SK-N-SH treated with all-trans-retinoic acid at 6 μM for 48 hours (cell line): ENCODE measurements around the gene CHRM4.

ENCODE experiments used
- ATAC-seq: fragments of 200-7000 bp; cut with Tn5 transposase; 3 replicates; pipeline ENCODE4 v1.9.1; 2020; ENCODE audit warnings: mild to moderate bottlenecking, moderate library complexity
- ARNTL ChIP-seq: fragments of 450-650 bp; formaldehyde crosslinking; IDR thresholded peaks from 2 replicates; pipeline ENCODE4 v1.5.0; 2020; ENCODE audit warnings: low read depth, mild to moderate bottlenecking, moderate library complexity, borderline replicate concordance
- BACH2 ChIP-seq: fragments of 250-450 bp; sonication (Bioruptor Pico); IDR thresholded peaks from 2 replicates; pipeline ENCODE4 v1.9.0; 2021; ENCODE audit warnings: mild to moderate bottlenecking, borderline replicate concordance
- CSDC2 ChIP-seq: fragments of 250-450 bp; sonication (Bioruptor Pico); IDR thresholded peaks from 2 replicates; pipeline ENCODE4 v1.5.0; 2020; ENCODE audit warnings: mild to moderate bottlenecking, moderate library complexity
- CSRNP3 ChIP-seq: fragments of 250-450 bp; sonication (Bioruptor Pico); IDR thresholded peaks from 2 replicates; pipeline ENCODE4 v1.5.1; 2021; ENCODE audit warnings: mild to moderate bottlenecking, moderate library complexity
- ESRRG ChIP-seq: fragments of 250-450 bp; sonication (Bioruptor Pico); IDR thresholded peaks from 2 replicates; pipeline ENCODE4 v1.6.1; 2021; ENCODE audit warnings: mild to moderate bottlenecking
- GLIS3 ChIP-seq: fragments of 250-450 bp; sonication (Bioruptor Pico); IDR thresholded peaks from 2 replicates; pipeline ENCODE4 v1.5.0; 2020; ENCODE audit warnings: mild to moderate bottlenecking, moderate library complexity
- ISL1 ChIP-seq: fragments of 250-450 bp; sonication (Bioruptor Pico); IDR thresholded peaks from 2 replicates; pipeline ENCODE4 v2.1.2; 2022; ENCODE audit warnings: mild to moderate bottlenecking, moderate library complexity
- OSR1 ChIP-seq: fragments of 250-450 bp; sonication (Bioruptor Pico); IDR thresholded peaks from 2 replicates; pipeline ENCODE4 v1.8.0; 2022; ENCODE audit warnings: moderate library complexity, mild to moderate bottlenecking, inconsistent platforms
- PATZ1 ChIP-seq: fragments of 250-450 bp; sonication (Bioruptor Pico); IDR thresholded peaks from 2 replicates; pipeline ENCODE4 v1.8.0; 2020; ENCODE audit warnings: mild to moderate bottlenecking, moderate library complexity, borderline replicate concordance
- POU6F1 ChIP-seq: fragments of 250-450 bp; sonication (Bioruptor Pico); IDR thresholded peaks from 2 replicates; pipeline ENCODE4 v1.8.0; 2021; ENCODE audit warnings: low read depth, mild to moderate bottlenecking, moderate library complexity, borderline replicate concordance
- PPARA ChIP-seq: fragments of 250-450 bp; sonication (Bioruptor Pico); IDR thresholded peaks from 2 replicates; pipeline ENCODE4 v1.5.0; 2020; ENCODE audit warnings: mild to moderate bottlenecking, borderline replicate concordance
- SNAI2 ChIP-seq: fragments of 250-450 bp; sonication (Bioruptor Pico); IDR thresholded peaks from 2 replicates; pipeline ENCODE4 v1.5.0; 2020; ENCODE audit warnings: mild to moderate bottlenecking, moderate library complexity
- TCF4 ChIP-seq: fragments of 250-450 bp; sonication (Bioruptor Pico); IDR thresholded peaks from 2 replicates; pipeline ENCODE4 v1.8.0; 2021; ENCODE audit warnings: mild to moderate bottlenecking, moderate library complexity, borderline replicate concordance
- TOX ChIP-seq: fragments of 250-450 bp; sonication (Bioruptor Pico); IDR thresholded peaks from 2 replicates; pipeline ENCODE4 v1.8.0; 2021; ENCODE audit warnings: mild to moderate bottlenecking, moderate library complexity, borderline replicate concordance
- TSHZ2 ChIP-seq: fragments of 250-450 bp; sonication (Bioruptor Pico); IDR thresholded peaks from 2 replicates; pipeline ENCODE4 v1.5.0; 2020; ENCODE audit warnings: mild to moderate bottlenecking, moderate library complexity
- ZC3H10 ChIP-seq: fragments of 250-450 bp; sonication (Bioruptor Pico); IDR thresholded peaks from 2 replicates; pipeline ENCODE4 v1.5.1; 2021; ENCODE audit warnings: mild to moderate bottlenecking, moderate library complexity
- ZFP3 ChIP-seq: fragments of 250-450 bp; sonication (Bioruptor Pico); IDR thresholded peaks from 2 replicates; pipeline ENCODE4 v1.5.0; 2020; ENCODE audit warnings: mild to moderate bottlenecking, moderate library complexity
- ZFP30 ChIP-seq: fragments of 450-650 bp; formaldehyde crosslinking; IDR thresholded peaks from 2 replicates; pipeline ENCODE4 v1.5.0; 2022; ENCODE audit warnings: mild to moderate bottlenecking, moderate library complexity
- ZNF565 ChIP-seq: fragments of 450-650 bp; formaldehyde crosslinking; conservative IDR thresholded peaks from 2 replicates; pipeline ENCODE4 v1.5.0; 2020; ENCODE audit warnings: low read depth, mild to moderate bottlenecking, moderate library complexity
- ZNF70 ChIP-seq: fragments of 450-650 bp; formaldehyde crosslinking; IDR thresholded peaks from 2 replicates; pipeline ENCODE4 v1.5.0; 2020; ENCODE audit warnings: mild to moderate bottlenecking, moderate library complexity
- ZNF8 ChIP-seq: fragments of 450-650 bp; formaldehyde crosslinking; IDR thresholded peaks from 2 replicates; pipeline ENCODE4 v1.5.0; 2020; ENCODE audit warnings: mild to moderate bottlenecking, moderate library complexity

CHRM4 gene

GRCh38 chr11:46389450-46390330 is 1.9 kb downstream of the CHRM4 start:
- peak; percentile 82 for ATAC-seq
- TF ChIP-seq ARNTL (CRISPR knock-in tag) (no peak), PATZ1 (CRISPR knock-in tag) (no peak), TSHZ2 (CRISPR knock-in tag) (no peak), GLIS3 (CRISPR knock-in tag) (no peak), ZFP30 (CRISPR knock-in tag) (no peak), OSR1 (CRISPR knock-in tag) (no peak), ISL1 (CRISPR knock-in tag) (no peak), ESRRG (no peak), ZNF8 (no peak), CSRNP3 (CRISPR knock-in tag) (no peak), BACH2 (no peak), ZNF70 (CRISPR knock-in tag) (no peak), ZNF565 (CRISPR knock-in tag) (no peak), TCF4 (CRISPR knock-in tag) (no peak), ZFP3 (CRISPR knock-in tag) (no peak)

- ATAC-seq, result peak; percentile 15
- TF ChIP-seq CSDC2 (no peak), ESRRG (no peak), ZFP3 (CRISPR knock-in tag) (no peak), PPARA (no peak)
Observed at GRCh38 chr11:46388619-46389449, 2.7 kb downstream of the CHRM4 start.

GRCh38 chr11:46387919-46388618 is 3.5 kb downstream of the CHRM4 start:
- no peak for ATAC-seq
- TF ChIP-seq ISL1 (CRISPR knock-in tag) (no peak), TOX (no peak), BACH2 (no peak), SNAI2 (CRISPR knock-in tag) (no peak), TCF4 (CRISPR knock-in tag) (no peak), CSRNP3 (CRISPR knock-in tag) (no peak), ZNF70 (CRISPR knock-in tag) (no peak), ZNF8 (no peak), ZNF565 (CRISPR knock-in tag) (no peak), ARNTL (CRISPR knock-in tag) (no peak), ESRRG (no peak), ZC3H10 (no peak), CSDC2 (no peak), POU6F1 (CRISPR knock-in tag) (no peak)
